NOMO-1 treated with DMSO at 0.1 percent for 48 hours (cell line): ENCODE results near the gene DSTYK.

Source experiments
- DNase-seq: peaks from one replicate; lab custom pipeline; 2025; ENCODE audit not compliant: unreplicated experiment; lab: John Stamatoyannopoulos, UW

Gene DSTYK, protein sequence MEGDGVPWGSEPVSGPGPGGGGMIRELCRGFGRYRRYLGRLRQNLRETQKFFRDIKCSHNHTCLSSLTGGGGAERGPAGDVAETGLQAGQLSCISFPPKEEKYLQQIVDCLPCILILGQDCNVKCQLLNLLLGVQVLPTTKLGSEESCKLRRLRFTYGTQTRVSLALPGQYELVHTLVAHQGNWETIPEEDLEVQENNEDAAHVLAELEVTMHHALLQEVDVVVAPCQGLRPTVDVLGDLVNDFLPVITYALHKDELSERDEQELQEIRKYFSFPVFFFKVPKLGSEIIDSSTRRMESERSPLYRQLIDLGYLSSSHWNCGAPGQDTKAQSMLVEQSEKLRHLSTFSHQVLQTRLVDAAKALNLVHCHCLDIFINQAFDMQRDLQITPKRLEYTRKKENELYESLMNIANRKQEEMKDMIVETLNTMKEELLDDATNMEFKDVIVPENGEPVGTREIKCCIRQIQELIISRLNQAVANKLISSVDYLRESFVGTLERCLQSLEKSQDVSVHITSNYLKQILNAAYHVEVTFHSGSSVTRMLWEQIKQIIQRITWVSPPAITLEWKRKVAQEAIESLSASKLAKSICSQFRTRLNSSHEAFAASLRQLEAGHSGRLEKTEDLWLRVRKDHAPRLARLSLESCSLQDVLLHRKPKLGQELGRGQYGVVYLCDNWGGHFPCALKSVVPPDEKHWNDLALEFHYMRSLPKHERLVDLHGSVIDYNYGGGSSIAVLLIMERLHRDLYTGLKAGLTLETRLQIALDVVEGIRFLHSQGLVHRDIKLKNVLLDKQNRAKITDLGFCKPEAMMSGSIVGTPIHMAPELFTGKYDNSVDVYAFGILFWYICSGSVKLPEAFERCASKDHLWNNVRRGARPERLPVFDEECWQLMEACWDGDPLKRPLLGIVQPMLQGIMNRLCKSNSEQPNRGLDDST

GRCh38 chr1:205211169-205211838 is at the start of gene DSTYK:
DSTYK (minus strand) TSS chr1:205211702; CDS start chr1:205211535, 167 bp downstream.
- peak; percentile 91 for DNase-seq

DNA sequence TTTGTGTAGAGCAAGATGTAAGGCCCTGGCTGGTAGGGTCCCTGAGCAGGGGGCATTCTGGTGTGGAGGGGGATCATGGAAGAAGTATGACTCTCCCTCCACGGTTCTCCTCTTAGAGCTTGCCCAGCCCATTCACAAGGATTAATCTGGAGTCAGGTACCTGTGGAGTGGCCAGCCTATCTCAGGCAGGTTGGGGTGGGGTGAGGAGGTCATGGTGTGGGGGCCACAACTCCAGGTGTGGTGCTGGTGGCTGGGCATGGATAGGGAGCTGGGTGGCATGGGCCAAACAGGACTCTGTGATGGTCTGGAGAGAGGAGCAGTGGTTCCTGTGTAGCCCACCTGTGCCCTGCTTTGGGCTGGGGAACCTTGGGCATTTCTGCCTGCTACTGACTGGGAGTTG is 48.5 kb upstream of the DSTYK start:
- no peak for DNase-seq

DNA sequence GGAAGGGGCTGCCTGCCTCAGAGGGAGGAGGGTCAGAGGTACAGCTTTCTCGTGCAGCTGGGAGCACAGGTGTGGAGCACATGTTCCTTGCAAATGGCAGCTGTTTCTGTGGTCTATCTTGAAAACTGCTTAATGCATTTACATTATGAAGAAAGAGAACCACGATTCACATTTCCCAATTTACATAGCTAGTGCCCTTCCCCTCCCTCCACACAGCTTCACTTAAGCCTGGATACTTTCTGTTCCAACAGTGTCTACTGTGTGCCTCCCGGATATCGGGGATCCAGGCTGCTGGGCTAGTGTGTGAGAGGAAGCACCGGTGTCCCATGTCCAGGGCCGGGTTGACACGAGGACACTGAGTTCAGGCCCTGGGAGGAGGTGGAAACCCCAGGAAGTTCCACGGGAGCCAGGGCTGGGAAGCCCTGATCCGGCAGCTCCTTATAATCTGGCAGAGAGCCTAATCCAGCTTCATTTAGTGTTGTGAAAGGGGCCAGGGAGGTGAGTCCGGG is 47.9 kb upstream of the DSTYK start:
- DNase-seq = no peak

- no peak for DNase-seq
Measured at GRCh38 chr1:205258719-205259118, 47.2 kb upstream of the DSTYK start.

DNA sequence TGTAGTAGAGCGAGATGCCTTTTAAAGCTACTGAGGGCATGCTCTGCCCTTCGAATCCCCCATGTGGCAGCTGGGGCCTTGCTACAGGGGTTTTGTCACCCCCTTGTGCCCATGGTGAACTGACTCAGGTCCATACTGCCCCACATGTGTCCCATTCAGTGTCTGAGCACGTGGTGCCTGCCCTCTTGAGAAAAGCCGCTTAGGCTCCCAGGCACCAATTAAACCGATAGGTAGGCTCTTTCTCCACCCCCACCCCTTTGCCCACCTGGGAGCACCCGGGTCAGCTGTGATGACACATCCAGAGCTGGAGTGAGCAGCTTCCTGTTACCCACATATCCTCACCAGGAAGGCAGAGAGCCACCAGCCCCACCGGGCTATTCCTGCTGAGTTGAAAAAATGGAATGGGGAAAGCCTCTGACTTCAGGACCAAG is 46.8 kb upstream of the DSTYK start:
- no peak for DNase-seq

GRCh38 chr1:205257735-205258134 is 46.2 kb upstream of the DSTYK start:
- DNase-seq = no peak

GRCh38 chr1:205256951-205257625 is 45.6 kb upstream of the DSTYK start:
- DNase-seq = no peak

DNA sequence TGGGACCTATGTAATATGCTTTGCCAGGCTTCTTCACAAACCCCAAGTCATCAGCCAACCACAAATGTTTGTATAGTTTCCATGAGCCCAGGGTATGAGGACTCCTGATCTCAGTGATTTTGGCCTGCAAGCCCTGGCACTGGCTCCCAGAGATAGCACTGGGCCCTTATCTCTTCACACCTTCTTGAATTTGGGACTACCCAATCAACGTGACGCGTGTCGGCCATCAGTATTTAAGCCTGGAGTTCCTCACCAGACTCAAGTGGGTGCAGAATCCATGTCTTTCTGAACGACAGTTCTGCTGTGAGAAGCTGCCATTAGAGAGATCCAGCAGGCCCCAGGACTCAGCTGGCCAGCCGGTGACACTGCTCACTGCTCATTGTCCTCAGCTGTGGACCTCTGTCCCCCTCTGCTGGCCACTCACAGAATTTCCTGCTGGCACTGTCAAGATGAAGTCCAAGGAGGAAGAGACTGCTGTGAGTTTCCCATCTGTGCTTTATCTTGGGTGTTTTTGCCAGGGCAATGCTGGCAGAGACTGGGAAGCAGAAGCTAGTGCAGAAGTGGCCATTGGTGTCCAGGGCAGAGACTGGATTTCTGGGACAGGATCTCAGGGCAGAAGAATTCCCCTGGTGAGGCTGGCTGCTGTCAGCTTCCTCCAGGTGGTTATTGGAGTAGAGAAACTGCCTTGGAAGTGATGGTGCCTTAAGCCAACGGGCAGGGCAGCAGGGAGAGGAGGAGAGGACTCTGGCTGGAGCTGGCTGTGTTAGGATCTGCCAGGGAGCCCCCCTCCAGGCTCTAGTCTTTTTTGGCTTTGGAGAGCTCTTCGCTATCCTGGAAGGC is 44.7 kb upstream of the DSTYK start:
- peak; percentile 73 for DNase-seq

DNA sequence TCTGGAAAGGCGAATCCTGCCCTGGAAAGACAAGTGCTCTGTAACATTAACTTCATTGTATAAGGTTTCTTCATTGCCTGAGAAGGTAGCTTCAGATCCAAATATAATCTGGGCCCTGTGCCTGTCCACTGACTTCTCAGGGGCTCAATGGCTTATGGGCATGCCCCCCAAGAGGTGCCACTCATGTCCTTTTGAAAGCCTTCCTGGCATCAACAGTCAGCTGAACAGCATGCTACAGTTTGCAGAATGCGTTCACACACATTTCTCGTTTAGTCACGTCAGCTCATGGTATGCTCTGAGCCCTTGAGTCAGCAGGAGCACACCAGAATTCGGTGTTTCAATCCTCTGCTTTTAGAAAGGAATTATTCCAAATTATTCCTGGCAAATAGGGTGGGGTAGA is 40.1 kb upstream of the DSTYK start:
- DNase-seq = no peak

- no peak for DNase-seq
Measured at GRCh38 chr1:205250699-205251098, 39.2 kb upstream of the DSTYK start.

GRCh38 chr1:205249651-205250050 is 38.1 kb upstream of the DSTYK start:
- DNase-seq = no peak

DNA sequence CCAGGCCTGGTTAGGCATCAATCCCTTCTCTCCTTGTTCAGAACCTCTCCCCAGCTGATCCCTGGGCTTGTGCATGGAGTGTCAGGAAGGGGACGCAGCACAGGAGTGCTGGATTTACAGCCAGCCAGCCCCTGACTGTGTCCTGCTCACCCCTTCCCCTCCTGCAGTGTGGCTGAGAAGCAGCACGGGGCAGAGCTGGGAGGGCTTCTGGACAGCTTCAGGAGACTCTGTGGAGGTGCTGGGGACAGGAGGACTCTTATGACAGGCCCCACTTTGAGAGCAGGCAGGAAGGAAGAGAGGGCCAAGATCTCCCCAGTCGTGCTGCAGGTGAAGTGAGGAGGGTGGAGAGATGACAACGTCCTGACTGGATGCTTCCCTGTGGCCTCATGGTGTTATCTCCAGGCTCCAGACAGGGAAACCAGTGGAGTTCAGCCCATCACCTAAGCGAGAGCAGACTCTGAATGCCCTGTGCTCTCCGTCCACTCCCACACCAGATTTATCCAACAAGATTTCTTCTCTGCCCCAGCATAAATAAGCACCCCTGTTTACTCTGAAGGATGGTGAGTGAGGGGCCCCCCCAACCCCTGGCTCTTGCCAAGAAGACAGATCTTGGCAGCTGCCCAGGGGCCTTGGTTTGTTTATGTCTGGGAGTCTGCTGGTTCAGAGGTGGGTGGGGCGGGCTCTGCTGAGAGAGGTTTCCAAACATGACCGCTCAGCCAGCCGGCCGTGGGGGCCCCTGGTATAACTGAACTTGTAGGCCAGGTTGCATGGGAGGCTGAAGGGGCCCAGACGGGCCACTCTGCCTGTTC is 37.5 kb upstream of the DSTYK start:
- no peak for DNase-seq

- DNase-seq = no peak
Measured at GRCh38 chr1:205247130-205247921, 35.8 kb upstream of the DSTYK start.

- DNase-seq = no peak
Measured at GRCh38 chr1:205246351-205247119, 35.0 kb upstream of the DSTYK start.

GRCh38 chr1:205245096-205245495 is 33.6 kb upstream of the DSTYK start:
- DNase-seq = no peak

DNA sequence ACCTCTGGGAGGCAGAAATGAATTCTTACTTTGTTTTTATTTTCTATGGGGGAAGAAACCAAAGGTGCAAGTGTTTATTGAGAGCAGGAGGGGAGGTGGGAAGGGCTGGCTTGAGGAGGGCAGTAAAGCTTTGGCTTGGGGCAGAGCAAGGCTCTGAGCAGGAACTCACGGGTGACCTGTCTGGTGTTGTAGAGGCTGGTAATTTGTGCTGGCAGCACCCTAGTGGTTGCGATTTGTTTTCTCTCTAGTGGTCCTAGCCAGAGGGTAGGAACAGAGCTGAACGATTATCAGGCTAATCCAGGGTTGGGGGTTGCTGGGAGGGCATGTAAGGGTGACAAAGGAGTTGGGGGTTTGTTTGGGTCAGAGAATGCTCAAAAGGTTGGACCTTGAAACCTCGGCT is 32.9 kb upstream of the DSTYK start:
- no peak for DNase-seq
